ENCODE results near the gene TEX11.
"Not testable (repeated sequence)": the region's sequence is repeated elsewhere in the genome, so short reads cannot be mapped to it uniquely, and the experiment has no call there.

TEX11 gene

DNA sequence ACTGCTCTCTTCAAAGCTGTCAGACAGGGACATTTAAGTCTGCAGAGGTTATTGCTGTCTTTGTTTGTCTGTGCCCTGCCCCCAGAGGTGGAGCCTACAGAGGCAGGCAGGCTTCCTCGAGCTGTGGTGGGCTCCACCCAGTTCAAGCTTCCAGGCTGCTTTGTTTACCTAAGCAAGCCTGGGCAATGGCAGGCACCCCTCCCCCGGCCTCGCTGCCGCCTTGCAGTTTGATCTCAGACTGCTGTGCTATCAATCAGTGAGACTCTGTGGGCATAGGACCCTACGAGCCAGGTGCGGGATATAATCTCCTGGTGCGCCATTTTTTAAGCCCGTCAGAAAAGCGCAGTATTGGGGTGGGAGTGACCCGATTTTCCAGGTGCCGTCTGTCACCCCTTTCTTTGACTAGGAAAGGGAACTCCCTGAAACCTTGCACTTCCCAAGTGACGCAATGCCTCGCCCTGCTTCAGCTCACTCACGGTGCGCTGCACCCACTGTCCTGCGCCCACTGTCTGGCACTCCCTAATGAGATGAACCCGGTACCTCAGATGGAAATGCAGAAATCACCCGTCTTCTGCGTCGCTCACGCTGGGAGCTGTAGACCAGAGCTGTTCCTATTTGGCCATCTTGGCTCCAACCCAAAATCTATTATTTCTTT, 338.5 kb downstream of the TEX11 start:
- not testable (repeated sequence) for DNase-seq

DNA sequence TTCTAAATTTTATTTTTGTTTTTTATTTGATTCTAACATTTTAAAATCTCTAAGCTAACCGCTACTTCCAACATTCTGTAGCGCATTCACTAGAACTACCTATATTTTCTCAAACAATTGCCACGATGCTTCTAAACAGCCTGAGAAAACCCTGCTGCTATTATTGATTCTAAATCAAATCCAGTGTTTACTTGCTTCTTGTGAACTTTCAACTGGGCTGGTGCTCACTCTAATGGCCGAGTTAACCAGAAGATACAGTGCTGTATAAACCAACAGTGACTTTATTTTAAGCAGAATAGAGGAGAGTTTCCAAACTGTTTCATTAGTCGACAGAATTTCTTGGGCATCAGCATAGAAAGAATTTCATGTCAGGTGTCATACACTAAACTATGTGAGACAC, 353.6 kb downstream of the TEX11 start:
- no peak for DNase-seq

DNA sequence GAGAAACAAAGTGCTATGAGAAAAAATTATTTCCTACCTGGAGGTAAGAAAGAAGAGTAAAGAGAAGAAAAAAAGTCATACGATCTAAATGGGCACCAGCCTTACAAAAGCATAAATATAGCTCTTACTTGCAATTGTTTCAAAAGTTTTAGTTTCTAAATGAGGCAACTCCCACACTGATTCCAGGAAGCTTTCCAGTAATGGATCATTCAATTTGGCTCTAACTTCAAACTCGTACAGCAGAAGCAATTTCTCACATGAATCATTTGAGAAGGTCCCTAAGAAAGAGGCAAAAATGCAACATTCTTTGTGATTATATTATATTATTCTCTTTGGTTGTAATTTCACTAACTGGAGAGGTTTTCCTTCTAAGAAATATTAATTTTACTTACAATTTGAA, 354.0 kb downstream of the TEX11 start:
- DNase-seq: no peak

DNA sequence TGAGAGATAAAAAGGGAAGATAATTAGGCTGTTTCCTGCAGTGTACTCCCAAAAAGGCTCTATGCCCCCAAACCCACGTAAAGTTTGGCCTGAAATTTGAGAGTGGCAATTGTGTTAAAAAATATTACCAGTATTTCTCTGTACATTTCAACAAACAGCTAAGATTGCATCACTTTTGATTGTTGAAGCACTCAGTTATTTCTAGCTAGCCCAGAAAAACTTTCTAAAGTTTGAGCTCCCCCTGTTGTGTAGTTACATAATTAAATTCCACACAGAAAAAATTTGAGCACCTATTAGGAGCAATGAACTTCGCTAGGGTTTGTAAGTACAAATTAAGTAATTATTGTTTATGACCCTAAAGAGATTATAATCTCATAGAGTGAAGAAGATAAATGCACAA, 354.4 kb downstream of the TEX11 start:
- peak; percentile 2 for DNase-seq

DNA sequence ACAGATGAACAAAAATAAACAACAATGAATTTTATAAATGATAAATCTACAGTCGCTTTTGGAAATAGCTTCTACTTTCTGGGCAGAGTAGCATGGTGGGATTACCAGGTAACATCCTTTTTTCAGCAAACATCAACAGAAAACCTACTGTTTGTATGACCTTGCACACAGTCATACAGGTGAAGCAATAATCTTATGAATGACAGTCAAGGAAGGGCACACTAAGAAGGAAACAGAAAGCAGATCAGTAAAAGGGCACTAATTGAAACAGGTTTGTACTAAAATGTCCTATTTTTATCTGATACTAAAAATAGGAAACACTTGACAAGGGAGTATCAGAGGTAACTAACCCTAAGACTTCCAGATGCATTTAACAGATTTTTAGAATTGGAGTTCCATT, 355.0 kb downstream of the TEX11 start:
- DNase-seq: no peak

DNA sequence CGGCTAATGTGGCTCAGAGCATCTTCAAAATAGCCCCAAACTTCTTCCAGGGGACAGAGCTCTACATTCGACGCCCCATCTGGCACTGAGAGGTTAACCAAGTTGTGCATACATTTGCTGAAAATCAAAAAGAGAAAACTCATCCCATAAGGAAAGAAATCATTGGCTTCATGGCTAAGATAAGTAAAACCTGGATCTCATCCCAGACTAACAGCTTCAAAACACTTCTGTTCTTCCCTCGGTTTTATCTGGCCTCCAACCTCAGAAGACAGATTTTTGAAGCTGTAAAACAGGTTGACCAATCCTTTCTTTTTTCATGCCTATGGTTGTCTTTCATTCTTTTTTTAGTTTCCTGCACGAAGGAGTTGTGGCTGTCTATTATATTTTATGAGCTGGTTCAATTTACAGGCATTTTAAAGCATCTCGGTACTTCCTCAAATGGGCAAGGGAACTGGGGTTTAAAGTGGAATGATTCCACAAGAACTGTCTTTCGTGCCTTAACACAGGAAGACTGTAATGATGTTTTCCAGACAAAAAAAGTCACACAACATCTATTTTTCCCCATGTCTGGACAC, 356.3 kb downstream of the TEX11 start:
- no peak for DNase-seq

DNA sequence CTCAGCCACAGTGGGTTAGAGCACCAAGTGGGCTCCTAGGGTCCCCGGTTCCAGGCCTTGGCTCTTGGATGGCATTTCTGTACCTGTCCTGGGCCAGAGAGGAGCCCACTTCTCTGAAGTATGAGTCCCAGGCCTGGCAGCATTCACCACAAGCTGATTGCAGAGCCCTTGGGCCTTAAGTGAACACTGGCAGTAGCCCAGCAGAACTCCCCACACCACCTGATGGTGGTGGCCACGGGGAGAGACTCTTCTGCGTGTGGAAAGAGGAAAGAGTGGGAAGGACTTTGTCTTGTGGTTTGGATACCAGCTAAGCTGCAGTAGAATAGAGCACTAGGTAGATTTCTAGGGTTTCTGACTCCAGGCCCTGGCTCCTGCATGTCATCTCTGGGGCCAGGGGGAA, 359.1 kb downstream of the TEX11 start:
- DNase-seq: no peak

DNA sequence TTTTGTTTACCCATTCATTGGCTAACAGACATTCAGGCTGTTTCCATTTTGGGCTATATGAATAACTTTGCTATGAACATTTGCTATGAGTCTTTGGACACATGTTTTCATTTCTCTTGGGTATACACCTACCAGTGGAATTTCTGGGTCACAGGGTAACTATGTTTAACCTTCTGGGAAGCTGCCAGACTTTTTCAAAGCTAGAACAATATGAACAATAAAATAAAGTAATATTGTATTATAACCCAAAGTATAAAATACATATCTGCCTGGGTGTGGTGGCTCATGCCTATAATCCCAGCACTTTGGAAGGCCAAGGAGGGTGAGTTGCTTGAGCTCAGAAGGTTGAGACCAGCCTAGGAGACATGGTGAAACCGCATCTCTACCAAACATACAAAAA, 373.3 kb downstream of the TEX11 start:
- no peak for DNase-seq

DNA sequence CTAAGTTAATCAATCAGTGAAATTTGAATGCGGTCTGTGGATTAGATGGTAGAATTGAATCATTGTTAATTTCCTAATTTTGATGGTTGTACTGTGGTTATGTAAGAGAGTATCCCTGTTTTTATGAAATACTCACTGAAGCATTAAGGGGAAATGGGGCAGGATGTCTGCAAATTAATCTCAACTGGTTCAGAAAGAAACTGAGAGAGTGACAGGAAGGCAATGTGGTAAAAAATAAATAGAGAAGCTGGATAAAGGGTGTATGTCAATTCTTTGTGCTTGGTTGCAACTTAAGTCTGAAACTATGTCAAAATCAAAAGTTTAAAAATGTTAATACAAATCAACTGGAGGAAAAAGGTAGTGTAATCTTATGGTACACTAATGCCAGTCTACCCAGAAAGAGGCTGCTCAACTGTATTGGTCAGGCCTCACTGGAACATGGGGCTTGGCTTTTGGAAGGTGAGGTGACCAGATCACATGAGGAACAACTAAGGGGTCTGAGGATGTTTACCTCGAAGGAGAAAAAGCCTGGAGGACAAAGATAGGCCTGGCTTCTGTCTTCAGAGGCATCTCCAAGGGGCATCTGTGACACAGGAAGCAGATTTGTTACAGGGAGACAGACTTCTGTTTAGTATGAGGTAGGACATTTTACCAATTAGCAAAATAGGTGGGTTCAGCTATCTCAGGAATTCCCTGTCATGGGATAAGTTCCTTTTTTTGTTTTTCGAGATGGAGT, 380.7 kb downstream of the TEX11 start:
- no peak for DNase-seq

DNA sequence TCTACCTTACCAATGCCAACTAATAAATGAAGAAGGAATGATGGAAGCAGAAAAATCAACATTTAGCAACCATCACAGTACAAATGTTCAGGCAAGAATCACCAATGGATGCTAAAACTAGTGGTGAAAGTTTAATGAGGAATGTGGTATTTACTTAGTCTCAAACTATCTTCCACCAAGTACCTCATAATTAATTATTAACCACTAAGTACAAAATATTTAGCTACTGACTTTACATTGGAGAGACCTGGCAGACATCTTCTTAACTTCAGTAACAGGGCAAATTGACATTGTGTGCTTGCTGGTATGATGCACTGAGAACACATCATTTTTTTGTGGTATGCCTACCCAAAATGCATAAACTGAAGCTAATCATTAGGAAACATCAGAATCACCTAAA, 381.5 kb downstream of the TEX11 start:
- no peak for DNase-seq

DNA sequence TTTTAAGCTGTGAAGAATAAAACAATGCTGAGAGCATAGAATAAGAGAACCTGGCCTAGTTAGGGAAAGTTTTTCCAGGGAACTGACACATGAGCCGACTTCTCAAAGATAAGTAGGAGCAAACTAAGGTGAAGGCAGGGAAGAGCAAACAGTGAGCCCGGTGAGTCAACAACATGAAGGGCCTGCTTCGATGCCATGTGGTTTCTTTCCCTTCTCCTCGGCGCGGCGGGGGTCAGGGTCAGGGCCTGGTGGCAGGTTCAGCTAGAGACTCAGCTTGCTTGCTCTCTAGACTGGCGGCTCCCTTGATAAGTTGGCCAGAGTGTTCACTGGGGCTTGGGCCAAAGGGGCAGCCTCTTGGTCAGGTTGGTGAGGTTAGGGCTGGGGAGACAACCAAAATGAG, 382.8 kb downstream of the TEX11 start:
- no peak for DNase-seq

DNA sequence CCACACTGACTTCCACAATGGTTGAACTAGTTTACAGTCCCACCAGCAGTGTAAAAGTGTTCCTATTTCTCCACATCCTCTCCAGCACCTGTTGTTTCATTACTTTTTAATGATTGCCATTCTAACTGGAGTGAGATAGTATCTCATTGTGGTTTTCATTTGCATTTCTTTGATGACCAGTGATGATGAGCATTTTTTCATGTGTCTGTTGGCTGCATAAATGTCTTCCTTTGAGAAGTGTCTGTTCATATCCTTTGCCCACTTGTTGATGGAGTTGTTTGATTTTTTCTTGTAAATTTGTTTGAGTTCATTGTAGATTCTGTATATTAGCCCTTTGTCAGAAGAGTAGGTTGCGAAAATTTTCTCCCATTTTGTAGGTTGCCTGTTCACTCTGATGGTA, 392.8 kb downstream of the TEX11 start:
- not testable (repeated sequence) for DNase-seq

DNA sequence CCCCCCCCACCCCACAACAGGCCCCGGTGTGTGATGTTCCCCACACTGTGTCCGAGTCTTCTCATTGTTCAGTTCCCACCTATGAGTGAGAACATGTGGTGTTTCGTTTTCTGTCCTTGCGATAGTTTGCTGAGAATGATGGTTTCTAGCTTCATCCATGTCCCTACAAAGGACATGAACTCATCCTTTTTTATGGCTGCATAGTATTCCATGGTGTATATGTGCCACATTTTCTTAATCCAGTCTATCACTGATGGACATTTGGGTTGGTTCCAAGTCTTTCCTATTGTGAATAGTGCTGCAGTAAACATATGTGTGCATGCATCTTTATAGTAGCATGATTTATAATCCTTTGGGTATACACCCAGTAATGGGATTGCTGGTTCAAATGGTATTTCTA, 393.2 kb downstream of the TEX11 start:
- not testable (repeated sequence) for DNase-seq

DNA sequence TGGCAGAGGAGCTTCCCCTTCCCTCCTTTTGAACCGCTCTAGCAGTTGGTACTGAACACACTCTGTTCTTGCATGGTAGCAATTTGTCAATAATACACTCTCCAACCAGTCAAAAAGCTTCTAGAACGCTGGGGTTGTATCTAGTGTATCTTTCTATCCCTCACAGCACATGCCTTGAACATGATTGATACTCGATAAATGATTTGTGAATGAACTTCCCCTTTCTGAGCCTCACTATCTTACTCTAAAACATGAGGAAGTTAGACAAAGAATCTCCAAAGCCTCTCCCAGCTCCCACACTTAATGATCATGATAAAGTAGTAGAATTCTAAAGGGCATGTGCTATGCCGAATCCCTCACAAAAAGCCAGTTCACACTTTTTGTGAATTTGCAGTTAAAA, 399.4 kb downstream of the TEX11 start:
- no peak for DNase-seq

DNA sequence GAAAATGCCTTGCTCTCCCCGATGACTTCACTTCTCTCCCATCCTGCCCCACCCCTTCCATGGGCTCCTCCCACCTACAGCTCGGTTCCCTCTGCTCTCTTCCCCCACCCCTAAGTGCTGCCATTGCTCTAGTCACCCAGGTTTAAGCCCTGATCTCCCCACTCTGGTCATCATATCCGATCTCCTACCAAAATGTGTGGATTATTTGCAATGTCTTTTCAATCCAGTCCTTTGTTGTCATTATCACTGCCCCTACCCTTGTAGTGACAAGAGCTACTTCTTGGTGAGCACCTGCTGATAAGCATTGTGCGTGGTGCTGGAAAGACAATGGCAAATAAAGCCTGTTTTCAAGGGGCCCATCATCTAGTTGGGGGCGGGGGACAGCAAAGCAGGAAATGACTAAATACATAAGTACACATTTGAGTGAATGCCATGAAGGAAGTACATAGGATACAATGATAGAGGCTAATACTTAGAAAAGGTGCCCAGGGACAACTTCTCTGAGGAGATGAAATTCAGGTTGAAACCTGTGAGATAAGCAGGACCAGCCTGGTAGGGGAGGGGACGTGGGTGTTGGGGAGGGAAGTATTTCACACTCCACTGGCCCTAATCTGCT, 400.1 kb downstream of the TEX11 start:
- no peak for DNase-seq

DNA sequence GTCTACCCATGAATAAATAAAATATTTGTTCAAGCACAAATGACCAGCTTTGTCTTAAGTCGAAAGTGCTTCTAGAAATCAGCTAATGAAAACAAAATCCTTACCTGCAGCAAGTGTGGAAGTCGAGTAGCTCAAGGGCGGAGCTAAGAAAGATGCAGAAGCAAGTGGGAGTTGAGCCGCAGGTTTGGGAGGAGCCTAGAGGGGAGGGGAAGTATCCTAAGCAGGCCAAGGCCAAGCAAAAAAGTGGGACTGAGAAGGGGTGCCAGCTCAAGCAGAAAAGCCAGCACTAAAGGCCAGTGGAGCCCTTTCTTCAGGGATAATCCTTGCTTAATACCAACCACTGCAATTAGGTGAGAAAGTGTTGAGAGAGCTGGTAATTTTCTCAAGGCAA, 403.1 kb downstream of the TEX11 start:
- DNase-seq: no peak

DNA sequence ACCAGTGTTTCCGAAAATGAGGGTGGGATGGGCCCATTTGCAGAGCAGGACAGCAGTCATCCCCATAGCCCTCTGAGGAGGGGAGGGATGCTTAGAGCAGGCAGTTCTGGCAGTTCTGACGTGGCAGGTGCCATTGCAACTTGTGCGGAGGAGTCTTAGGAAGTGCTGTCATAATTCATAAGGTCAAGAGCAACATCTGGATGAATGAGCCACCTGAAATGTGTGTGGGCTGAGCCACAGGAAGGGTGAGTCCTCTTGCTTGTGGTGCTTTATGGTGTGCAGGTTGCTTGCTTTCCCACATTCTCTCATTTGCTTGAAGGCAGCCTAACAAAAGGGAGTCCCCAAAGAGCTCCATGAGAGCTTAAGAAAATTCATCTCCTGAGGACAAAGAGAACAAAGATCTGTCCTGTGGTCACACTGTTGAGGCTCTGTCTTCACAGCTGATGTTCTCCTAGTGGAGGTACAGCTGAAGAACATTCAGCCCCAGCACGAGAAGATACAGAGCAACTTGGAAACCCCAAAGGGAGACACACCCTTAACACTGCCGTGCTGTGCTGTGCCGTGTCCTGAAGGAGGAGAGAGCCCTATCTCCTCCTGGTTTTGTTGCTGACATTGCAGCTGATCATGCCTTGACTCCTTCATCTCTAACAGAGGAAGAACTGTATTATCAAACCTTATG, 403.6 kb downstream of the TEX11 start:
- no peak for DNase-seq

DNA sequence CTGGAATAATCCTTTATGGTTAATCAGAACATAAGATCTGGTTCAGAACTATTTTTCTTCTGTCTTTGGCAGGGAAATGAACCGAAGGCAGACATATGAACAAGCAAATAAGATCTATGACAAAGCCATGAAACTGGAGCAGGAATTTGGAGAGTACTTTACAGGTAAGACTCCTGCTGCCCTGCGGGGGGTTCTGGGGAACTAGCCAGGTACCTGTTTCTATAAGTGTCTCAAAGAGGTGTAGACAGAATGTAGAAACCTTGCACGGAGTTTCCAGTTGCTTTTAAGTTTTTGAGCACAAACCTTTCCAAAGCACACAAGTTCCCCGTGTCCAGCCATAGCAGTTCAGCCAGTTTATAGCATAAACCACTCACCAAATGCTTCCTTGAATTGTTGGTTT, 407.7 kb downstream of the TEX11 start:
- DNase-seq: no peak

DNA sequence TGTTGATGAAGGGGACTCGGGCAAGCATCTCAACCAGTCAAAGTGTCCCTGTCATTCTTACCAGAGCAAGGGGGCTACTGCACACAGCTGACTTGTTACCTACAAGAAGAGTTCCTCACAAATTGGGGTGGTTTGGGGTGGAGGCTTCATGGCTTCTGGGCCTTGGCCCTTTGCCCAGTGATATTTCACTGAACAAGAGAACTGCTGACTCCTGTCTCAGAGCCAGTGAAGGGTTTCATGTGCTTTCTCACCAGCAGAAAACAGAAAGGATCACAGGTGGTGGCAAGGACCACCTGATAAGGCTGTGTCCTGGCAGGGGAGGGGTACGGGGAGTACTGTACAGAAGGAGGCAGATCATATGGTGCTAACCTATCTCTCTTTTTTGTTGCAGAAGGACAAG, 410.4 kb downstream of the TEX11 start:
- no peak for DNase-seq

DNA sequence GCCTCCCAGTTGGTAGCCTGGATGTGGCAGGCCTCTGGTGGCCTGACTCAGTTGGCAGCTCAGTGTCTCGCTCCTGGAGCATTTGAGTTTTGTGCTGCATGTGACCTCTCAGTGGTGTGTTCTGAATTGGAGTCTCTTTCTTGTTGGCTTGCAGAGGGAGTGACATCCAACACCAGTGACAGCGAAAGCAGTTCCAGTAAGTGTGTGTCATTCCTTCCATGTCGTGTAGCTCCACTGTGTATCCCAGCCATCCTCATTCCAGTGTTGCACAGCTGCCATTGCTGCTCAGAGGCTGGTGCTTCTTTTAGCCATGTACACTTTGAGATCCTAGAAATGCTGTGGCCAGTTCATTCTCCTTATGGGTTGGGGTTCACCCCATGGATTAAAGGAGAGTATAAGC, 411.5 kb downstream of the TEX11 start:
- DNase-seq: no peak

DNA sequence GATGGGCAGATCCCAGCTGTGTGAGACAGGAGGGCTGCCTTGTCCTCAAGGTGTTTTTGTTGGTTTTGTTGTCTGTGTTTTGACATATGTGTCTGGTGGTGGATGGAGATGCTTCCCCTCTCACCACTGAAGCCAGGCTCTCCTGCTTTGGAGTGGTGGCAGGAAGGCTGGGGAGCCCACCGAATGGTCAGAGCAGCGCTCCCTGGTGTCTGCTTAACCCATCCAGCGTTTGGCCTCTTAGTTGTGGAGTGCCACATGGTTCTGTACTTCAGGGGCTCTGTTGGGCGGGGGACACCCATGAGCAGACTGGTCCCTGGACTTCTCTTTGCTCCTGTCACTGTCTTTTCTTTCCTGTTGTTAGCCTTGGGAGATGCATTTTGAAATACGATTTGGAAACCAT, 412.0 kb downstream of the TEX11 start:
- no peak for DNase-seq

DNA sequence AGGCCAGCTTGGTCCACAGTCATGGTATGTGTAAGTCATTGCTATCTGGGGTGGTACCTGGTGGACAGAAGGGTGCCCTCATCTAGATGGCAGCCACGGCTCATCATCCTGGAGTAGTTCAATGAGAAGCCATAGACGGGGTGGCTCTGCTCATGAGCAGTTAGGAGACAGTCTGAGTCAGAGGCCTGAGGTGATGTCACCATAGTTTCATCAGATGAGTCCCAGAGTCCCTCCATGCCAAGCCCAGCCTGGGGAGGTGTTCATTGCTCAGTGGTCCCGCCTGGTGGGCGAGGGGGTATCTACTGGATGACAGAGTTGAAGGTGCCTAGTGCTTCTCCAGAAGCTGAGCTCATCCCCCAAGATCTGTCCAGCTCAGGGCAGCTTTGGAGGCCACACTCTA, 414.1 kb downstream of the TEX11 start:
- no peak for DNase-seq

DNA sequence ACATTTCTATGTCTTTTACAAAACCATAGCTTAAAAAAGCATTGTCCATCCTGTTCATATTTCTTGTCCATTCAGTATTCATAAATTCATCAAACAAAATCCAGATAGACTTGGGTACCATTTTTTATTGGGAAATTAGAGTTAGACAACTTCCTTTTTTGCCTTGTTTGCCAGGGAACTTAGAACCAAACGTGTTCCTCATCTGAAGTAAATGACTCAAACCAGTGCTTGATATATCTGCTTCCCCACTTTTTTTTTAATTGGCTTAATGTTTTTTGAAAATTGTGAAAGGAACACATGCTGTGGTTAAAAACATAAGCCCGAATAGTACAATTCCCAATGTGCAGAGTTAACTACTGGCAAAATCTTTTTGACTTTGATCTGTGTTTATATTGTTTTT, 419.7 kb downstream of the TEX11 start:
- DNase-seq: no peak

DNA sequence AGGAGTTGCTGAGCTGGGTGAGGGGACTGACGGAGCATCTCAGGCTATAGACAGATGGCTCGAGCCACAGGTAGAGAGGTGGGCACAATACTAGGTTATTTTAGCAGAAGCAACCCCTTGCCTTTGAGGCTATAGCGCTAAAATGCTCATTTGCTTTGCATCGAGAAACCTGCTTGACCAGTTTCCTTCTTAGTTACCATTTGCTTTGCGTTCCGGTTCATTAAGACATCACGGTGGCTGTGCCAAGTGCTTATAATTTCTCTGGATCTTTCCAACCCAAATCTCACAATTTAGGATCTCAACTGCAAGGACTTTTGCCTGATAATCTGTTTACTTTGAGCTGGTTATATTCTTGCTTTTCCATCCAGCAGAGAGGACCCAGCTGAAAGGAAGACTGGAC, 423.0 kb downstream of the TEX11 start:
- no peak for DNase-seq

Measured in CD4-positive, alpha-beta T cell treated with Interleukin-21 for 1 hour (primary cell).